Upper lobe of left lung (tissue), 4 donors: ENCODE measurements around the gene HAX1.

ENCODE experiments used
- CTCF ChIP-seq, 6 experiments: fragments of 450-650 bp in 4 of 6; fragments of 200-600 bp in 2 of 6; sonication (generic) in 2 of 6; IDR thresholded peaks; one replicate each; pipeline ENCODE4 v1.5.1; 2016 to 2019; ENCODE audit warnings: antibody characterized with exemption in 6 of 6
- POLR2A ChIP-seq, 4 donors: fragments of 450-650 bp; IDR thresholded peaks; one replicate each; pipeline ENCODE4 v1.5.1; 2016 to 2017; ENCODE audit warnings: antibody characterized with exemption in 4 of 4, mild to moderate bottlenecking in 2 of 4
- POLR2AphosphoS5 ChIP-seq, 2 donors: sonication (generic); formaldehyde crosslinking; IDR thresholded peaks; one replicate each; pipeline ENCODE4 v1.5.1; 2017; ENCODE audit warnings: antibody characterized with exemption in 2 of 2

- TF ChIP-seq POLR2A (IDR thresholded peaks at IDR 0.05) (no peak), CTCF (IDR thresholded peaks at IDR 0.05) (peak in 1 of 6 experiments; percentile 8), POLR2AphosphoS5 (IDR thresholded peaks at IDR 0.05) (no peak)
These were observed 4.4 kb downstream of the HAX1 start for GRCh38 chr1:154276797-154277196.
